Measurements from ENCODE around the gene SUFU.

The SUFU gene

DNA sequence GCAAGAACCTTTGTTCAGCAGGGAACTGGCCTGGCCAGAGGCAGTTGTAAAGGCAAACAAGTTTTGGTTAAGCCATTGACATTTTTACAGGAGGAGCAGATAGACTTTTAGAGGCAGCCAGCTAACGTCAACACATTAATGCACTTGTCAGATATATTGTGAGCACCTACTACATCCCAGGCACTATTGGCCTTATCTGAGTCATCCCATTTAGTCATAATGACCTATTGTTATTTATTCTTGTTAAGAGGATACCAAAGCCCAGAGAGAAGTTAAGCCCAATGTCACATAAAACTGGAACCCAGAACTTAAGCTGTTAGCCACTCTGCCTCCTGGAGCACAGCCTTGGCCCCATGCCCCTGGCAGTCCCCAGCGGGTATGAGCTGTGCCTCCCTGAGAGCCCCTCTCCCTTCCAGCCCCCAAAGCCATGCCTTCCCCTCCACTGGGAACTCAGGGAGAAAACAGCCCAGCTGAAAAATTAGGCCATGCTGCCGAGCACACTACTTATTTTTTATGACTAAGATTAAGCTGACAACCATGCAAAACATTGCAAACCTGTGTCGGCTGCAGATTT is 107.8 kb downstream of the SUFU start:
- H3K4me3 ChIP-seq (ENCODE audit: low read depth, low read length), result no peak overlapping the region
- TF ChIP-seq, protein P1, sequence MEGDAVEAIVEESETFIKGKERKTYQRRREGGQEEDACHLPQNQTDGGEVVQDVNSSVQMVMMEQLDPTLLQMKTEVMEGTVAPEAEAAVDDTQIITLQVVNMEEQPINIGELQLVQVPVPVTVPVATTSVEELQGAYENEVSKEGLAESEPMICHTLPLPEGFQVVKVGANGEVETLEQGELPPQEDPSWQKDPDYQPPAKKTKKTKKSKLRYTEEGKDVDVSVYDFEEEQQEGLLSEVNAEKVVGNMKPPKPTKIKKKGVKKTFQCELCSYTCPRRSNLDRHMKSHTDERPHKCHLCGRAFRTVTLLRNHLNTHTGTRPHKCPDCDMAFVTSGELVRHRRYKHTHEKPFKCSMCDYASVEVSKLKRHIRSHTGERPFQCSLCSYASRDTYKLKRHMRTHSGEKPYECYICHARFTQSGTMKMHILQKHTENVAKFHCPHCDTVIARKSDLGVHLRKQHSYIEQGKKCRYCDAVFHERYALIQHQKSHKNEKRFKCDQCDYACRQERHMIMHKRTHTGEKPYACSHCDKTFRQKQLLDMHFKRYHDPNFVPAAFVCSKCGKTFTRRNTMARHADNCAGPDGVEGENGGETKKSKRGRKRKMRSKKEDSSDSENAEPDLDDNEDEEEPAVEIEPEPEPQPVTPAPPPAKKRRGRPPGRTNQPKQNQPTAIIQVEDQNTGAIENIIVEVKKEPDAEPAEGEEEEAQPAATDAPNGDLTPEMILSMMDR (IDR thresholded peaks at IDR 0.05; ENCODE audit: borderline replicate concordance, insufficient read depth, low read depth, low read length), result no peak

DNA sequence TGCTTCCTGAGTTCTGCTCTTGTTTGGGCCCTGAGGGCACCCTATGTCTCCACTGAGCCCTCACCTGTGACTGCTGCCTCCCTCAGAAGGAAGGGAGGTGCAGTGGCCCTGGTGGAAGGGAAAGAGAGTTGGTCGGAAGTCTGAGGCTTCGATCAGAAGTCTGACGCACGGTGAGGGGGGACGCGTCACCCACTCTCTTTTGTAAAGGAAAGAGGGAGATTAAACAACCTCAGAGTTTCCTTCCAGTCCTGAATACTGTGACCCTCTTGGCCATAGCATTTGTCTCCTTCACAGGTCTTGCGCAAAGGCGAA is 109.1 kb downstream of the SUFU start:
- TF ChIP-seq, protein P1 (IDR thresholded peaks at IDR 0.05; ENCODE audit: borderline replicate concordance, insufficient read depth, low read depth, low read length), result no peak
- no peak overlapping the region for H3K4me3 ChIP-seq (ENCODE audit: low read depth, low read length)

DNA sequence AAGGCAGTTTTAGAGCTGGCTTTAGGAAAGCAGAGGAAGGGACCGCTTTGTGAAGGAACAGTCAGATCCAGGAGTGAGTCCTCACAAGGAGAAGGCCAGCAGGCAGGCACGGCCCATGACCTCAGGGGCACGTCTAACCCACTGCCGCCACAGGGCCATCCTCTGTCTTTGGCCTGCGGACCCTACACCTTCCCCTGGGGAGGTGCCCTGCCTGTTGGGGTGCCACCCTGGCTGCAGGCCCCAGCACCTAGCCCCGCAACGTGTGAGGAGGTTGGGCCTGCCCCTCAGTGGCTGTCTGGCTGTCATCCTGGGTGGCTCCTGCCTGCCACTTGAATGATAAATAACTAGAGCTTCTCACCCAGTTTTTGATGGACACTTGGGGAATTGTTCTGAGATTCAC is 109.5 kb downstream of the SUFU start:
- H3K4me3 ChIP-seq (ENCODE audit: low read depth, low read length), result no peak overlapping the region
- TF ChIP-seq, protein P1 (IDR thresholded peaks at IDR 0.05; ENCODE audit: borderline replicate concordance, insufficient read depth, low read depth, low read length), result no peak

- TF ChIP-seq, protein P1 (IDR thresholded peaks at IDR 0.05; ENCODE audit: borderline replicate concordance, insufficient read depth, low read depth, low read length), result no peak
- no peak overlapping the region for H3K4me3 ChIP-seq (ENCODE audit: low read depth, low read length)
These were observed 110.0 kb downstream of the SUFU start for GRCh38 chr10:102613785-102614184.

- TF ChIP-seq, protein P1 (IDR thresholded peaks at IDR 0.05; ENCODE audit: borderline replicate concordance, insufficient read depth, low read depth, low read length), result no peak
- H3K4me3 ChIP-seq (ENCODE audit: low read depth, low read length), result no peak overlapping the region
These were observed 111.1 kb downstream of the SUFU start for GRCh38 chr10:102614888-102615287.

DNA sequence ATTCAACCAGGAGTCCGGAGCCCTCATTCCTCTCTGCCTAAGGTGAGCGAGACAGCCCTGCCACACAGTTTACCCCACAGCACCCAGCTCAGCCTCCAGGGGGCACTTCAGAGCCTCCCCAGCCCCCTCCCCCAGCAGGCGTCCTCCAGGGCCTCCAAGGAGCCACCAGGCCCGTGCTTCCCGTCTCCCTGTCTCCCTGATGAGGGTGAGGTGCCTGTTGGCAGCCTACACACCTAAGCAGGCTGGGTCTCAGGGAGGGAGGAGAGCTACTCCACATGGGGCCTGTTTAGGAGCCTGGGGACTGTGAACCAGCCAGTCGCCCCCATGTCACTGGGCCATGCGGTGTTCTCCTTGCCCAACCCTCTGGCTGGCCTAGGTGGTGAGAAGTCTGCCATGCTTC is 111.6 kb downstream of the SUFU start:
- TF ChIP-seq, protein P1 (IDR thresholded peaks at IDR 0.05; ENCODE audit: borderline replicate concordance, insufficient read depth, low read depth, low read length), result peak; percentile 62
- H3K4me3 ChIP-seq (ENCODE audit: low read depth, low read length), result no peak overlapping the region

DNA sequence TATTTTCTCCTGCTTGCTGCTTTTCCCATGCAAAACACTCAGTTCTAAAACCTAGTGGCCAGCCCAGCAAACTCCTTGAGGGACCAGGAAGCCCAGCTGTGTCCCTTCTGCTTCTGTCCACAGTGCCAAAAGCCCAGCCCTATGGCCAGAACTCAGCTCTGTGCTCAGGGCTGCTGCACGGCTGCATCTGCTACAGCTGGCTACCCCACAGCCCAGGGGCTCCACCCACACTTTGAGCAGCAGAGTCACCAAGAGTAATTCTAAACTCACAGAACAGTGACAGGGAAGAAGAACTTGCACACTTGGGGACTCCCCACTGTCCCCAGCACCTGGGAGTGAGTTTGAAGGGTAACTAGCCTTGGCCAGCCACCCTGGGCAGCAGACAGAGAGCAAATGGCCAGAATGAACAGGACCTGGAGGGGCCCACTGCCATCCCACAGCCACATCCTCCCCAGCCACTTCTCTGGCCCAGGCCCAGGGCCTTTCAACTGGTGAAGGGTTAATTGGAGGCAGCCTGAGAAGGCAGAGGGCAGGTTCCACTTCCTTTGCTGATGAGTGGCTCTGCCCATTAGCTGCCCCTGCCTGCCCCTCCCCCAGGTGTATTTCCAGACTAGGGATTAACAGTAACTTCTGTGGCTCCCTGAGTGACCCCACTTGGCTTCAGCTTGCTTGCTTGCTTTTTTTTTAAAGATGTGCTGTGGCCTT is 112.4 kb downstream of the SUFU start:
- TF ChIP-seq, protein P1 (IDR thresholded peaks at IDR 0.05; ENCODE audit: borderline replicate concordance, insufficient read depth, low read depth, low read length), result no peak

More for the DNA sequence above, 112.4 kb downstream of the SUFU start:
- H3K4me3 ChIP-seq (ENCODE audit: low read depth, low read length), result no peak overlapping the region
